A673 (cell line): Measurements from ENCODE around the gene L3MBTL1. TPM values are rescaled to one million over a fixed set of nuclear protein-coding genes. Genes with fewer than 3 reads are reported as not detected.

ENCODE experiments used
- BruUV-seq: library from RNA; stranded (reverse); fragments of 400-500 nt; replicated peaks from 2 replicates; lab custom pipeline; 2021; lab: Mats Ljungman, UMichigan
- CTCF ChIA-PET: fragments of 300-600 bp; sonication (Branson Sonifier 250); formaldehyde crosslinking; loops from one replicate; lab custom pipeline; 2022; ENCODE audit warnings: antibody characterized with exemption; lab: Charles Lee
- POLR2A ChIA-PET: fragments of 300-600 bp; sonication (Branson Sonifier 250); formaldehyde crosslinking; loops from one replicate; lab custom pipeline; 2022; ENCODE audit warnings: antibody characterized with exemption; ENCODE audit not compliant: low non-redundant PET; lab: Charles Lee
- DNase-seq: peaks from one replicate; pipeline ENCODE4 v3.0.0-alpha.2; 2015; ENCODE audit warnings: low spot score
- H3K27ac ChIP-seq: fragments of 200-600 bp; sonication (generic); 2 replicates; pipeline ENCODE4 v1.5.1; 2016; ENCODE audit warnings: mixed run types, low read depth, mild to moderate bottlenecking, mixed read lengths, antibody characterized with exemption, low read length; ENCODE audit not compliant: poor library complexity, severe bottlenecking
- H3K27me3 ChIP-seq: fragments of 200-600 bp; sonication (generic); replicated peaks from 2 replicates; pipeline ENCODE4 v1.6.1; 2017; ENCODE audit warnings: mixed run types, low read depth, mild to moderate bottlenecking, mixed read lengths, antibody characterized with exemption, low read length; ENCODE audit not compliant: insufficient read depth, poor library complexity
- H3K36me3 ChIP-seq: fragments of 200-600 bp; sonication (generic); 2 replicates; pipeline ENCODE4 v1.6.1; 2016; ENCODE audit warnings: mixed run types, mild to moderate bottlenecking, mixed read lengths, antibody characterized with exemption, low read length; ENCODE audit not compliant: insufficient read depth, poor library complexity, severe bottlenecking
- H3K4me1 ChIP-seq: fragments of 200-600 bp; sonication (generic); 2 replicates; pipeline ENCODE4 v1.6.1; 2017; ENCODE audit warnings: mixed run types, mild to moderate bottlenecking, mixed read lengths, antibody characterized with exemption, low read length; ENCODE audit not compliant: insufficient read depth, poor library complexity, severe bottlenecking
- H3K4me3 ChIP-seq: fragments of 200-600 bp; sonication (generic); 2 replicates; pipeline ENCODE4 v1.5.1; 2016; ENCODE audit warnings: low read depth, mixed run types, mild to moderate bottlenecking, mixed read lengths, low read length; ENCODE audit not compliant: poor library complexity, severe bottlenecking
- H3K9me3 ChIP-seq: fragments of 200-600 bp; sonication (generic); 2 replicates; pipeline ENCODE4 v1.6.1; 2016; ENCODE audit warnings: mixed run types, low read depth, mild to moderate bottlenecking, mixed read lengths, antibody characterized with exemption, low read length; ENCODE audit not compliant: poor library complexity, severe bottlenecking
- EZH2 ChIP-seq: fragments of 200-600 bp; sonication (generic); IDR thresholded peaks from 2 replicates; pipeline ENCODE4 v1.6.1; 2017; ENCODE audit warnings: borderline replicate concordance, low read depth, mild to moderate bottlenecking, mixed read lengths, antibody characterized with exemption, low read length; ENCODE audit not compliant: poor library complexity, severe bottlenecking
- intact Hi-C: fragments of 100-400 bp; cut with micrococcal nuclease; formaldehyde crosslinking; loops from one replicate; pipeline ENCODE4 v1.10.0; 2022; ENCODE audit not compliant: unreplicated experiment
- total RNA-seq: library from RNA; stranded (reverse); gene quantifications from 2 replicates; pipeline ENCODE4 v1.2.3, GENCODE V29; 2021
- TF ChIP-seq, protein P1 (sequence below): fragments of 300-800, 200-600 bp; sonication (generic); conservative IDR thresholded peaks from 2 replicates; pipeline ENCODE4 v1.5.1; 2017; ENCODE audit warnings: low read depth, mild to moderate bottlenecking, antibody characterized with exemption, low read length, moderate library complexity, mixed read lengths

Gene L3MBTL1
- total RNA-seq, 1 experiment from 2014 or later: 8.1 TPM

- ChIA-PET CTCF (no interaction called here), POLR2A (no interaction called here)
- TF ChIP-seq EZH2: no peak
- TF ChIP-seq, protein P1, sequence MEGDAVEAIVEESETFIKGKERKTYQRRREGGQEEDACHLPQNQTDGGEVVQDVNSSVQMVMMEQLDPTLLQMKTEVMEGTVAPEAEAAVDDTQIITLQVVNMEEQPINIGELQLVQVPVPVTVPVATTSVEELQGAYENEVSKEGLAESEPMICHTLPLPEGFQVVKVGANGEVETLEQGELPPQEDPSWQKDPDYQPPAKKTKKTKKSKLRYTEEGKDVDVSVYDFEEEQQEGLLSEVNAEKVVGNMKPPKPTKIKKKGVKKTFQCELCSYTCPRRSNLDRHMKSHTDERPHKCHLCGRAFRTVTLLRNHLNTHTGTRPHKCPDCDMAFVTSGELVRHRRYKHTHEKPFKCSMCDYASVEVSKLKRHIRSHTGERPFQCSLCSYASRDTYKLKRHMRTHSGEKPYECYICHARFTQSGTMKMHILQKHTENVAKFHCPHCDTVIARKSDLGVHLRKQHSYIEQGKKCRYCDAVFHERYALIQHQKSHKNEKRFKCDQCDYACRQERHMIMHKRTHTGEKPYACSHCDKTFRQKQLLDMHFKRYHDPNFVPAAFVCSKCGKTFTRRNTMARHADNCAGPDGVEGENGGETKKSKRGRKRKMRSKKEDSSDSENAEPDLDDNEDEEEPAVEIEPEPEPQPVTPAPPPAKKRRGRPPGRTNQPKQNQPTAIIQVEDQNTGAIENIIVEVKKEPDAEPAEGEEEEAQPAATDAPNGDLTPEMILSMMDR: no peak
- no peaks in the 10 kb centered on the region for H3K36me3 ChIP-seq
- no peaks in the 10 kb centered on the region for H3K4me1 ChIP-seq
- H3K9me3 ChIP-seq: no peaks in the 10 kb centered on the region
- DNase-seq: no peak
- H3K27ac ChIP-seq: no peak overlapping the region
- no peak overlapping the region for H3K4me3 ChIP-seq
- H3K27me3 ChIP-seq: no peaks in the 10 kb centered on the region
- BruUV-seq: no TSS peak
- intact Hi-C loops: no loop called here
Measured at GRCh38 chr20:43565758-43566104, 58.2 kb downstream of the L3MBTL1 start.

- H3K27me3 ChIP-seq: no peaks in the 10 kb centered on the region
- intact Hi-C loops: no loop called here
- no TSS peak for BruUV-seq
- no peak overlapping the region for H3K27ac ChIP-seq
- POLR2A ChIA-PET: no interaction called here
- no peaks in the 10 kb centered on the region for H3K9me3 ChIP-seq
- no peaks in the 10 kb centered on the region for H3K4me1 ChIP-seq
- TF ChIP-seq EZH2: no peak
- TF ChIP-seq, protein P1: no peak
- no peak for DNase-seq
- no peaks in the 10 kb centered on the region for H3K36me3 ChIP-seq
- CTCF ChIA-PET: no interaction called here
- no peak overlapping the region for H3K4me3 ChIP-seq
Measured at GRCh38 chr20:43567477-43567876, 60.0 kb downstream of the L3MBTL1 start.

GRCh38 chr20:43568706-43569105, 61.2 kb downstream of the L3MBTL1 start:
- Histone ChIP-seq H3K27me3 (no peaks in the 10 kb centered on the region), H3K4me3 (no peak overlapping the region), H3K9me3 (no peaks in the 10 kb centered on the region), H3K36me3 (no peaks in the 10 kb centered on the region), H3K27ac (no peak overlapping the region), H3K4me1 (no peaks in the 10 kb centered on the region)
- TF ChIP-seq, protein P1: no peak
- TF ChIP-seq EZH2: no peak
- ChIA-PET POLR2A (no interaction called here), CTCF (no interaction called here)
- intact Hi-C loops: no loop called here
- no peak for DNase-seq
- no TSS peak for BruUV-seq
